ENCODE measurements around the gene ARHGEF28.

The ARHGEF28 gene

GRCh38 chr5:73654171-73654811 is 28.3 kb downstream of the ARHGEF28 start:
- TF ChIP-seq REST (IDR thresholded peaks at IDR 0.05; ENCODE audit: insufficient replicate concordance, low read depth) (no peak), SPI1 (IDR thresholded peaks at IDR 0.05; ENCODE audit: borderline replicate concordance, low read depth) (no peak), GABPA (IDR thresholded peaks at IDR 0.05; ENCODE audit: low read depth) (no peak), CTCF (IDR thresholded peaks at IDR 0.05; ENCODE audit: insufficient read depth, low read length) (no peak), POLR2AphosphoS5 (IDR thresholded peaks at IDR 0.05; ENCODE audit: low read depth) (no peak)
- no peaks in the 10 kb centered on the region for H3K27me3 ChIP-seq (ENCODE audit: insufficient read depth, poor library complexity, severe bottlenecking)
- H3K4me3 ChIP-seq (replicated peaks; ENCODE audit: insufficient read depth, low read length), result no peak overlapping the region
- no peak for DNase-seq (ENCODE audit: low read depth in 1 of 2, low spot score in 1 of 2)
- H3K27ac ChIP-seq (replicated peaks), result no peak overlapping the region

GRCh38 chr5:73654819-73655318 is 28.9 kb downstream of the ARHGEF28 start:
- H3K4me3 ChIP-seq (replicated peaks; ENCODE audit: insufficient read depth, low read length), result no peak overlapping the region
- no peak for DNase-seq (ENCODE audit: low read depth in 1 of 2, low spot score in 1 of 2)
- H3K27me3 ChIP-seq (ENCODE audit: insufficient read depth, poor library complexity, severe bottlenecking), result no peaks in the 10 kb centered on the region
- TF ChIP-seq CTCF (IDR thresholded peaks at IDR 0.05; ENCODE audit: insufficient read depth, low read length) (no peak), POLR2AphosphoS5 (IDR thresholded peaks at IDR 0.05; ENCODE audit: low read depth) (no peak), REST (IDR thresholded peaks at IDR 0.05; ENCODE audit: insufficient replicate concordance, low read depth) (no peak), GABPA (IDR thresholded peaks at IDR 0.05; ENCODE audit: low read depth) (no peak), SPI1 (IDR thresholded peaks at IDR 0.05; ENCODE audit: borderline replicate concordance, low read depth) (no peak)
- H3K27ac ChIP-seq (replicated peaks), result no peak overlapping the region

GRCh38 chr5:73655521-73656160 is 29.6 kb downstream of the ARHGEF28 start:
- TF ChIP-seq CTCF (IDR thresholded peaks at IDR 0.05; ENCODE audit: insufficient read depth, low read length), result no peak
- TF ChIP-seq REST (IDR thresholded peaks at IDR 0.05; ENCODE audit: insufficient replicate concordance, low read depth), result no peak
- no peak for TF ChIP-seq GABPA (IDR thresholded peaks at IDR 0.05; ENCODE audit: low read depth)
- no peak for TF ChIP-seq SPI1 (IDR thresholded peaks at IDR 0.05; ENCODE audit: borderline replicate concordance, low read depth)
- TF ChIP-seq POLR2AphosphoS5 (IDR thresholded peaks at IDR 0.05; ENCODE audit: low read depth), result no peak
- Histone ChIP-seq H3K4me3 (replicated peaks; ENCODE audit: insufficient read depth, low read length) (no peak overlapping the region), H3K27ac (replicated peaks) (no peak overlapping the region), H3K27me3 (ENCODE audit: insufficient read depth, poor library complexity, severe bottlenecking) (no peaks in the 10 kb centered on the region)
- DNase-seq (ENCODE audit: low read depth in 1 of 2, low spot score in 1 of 2), result no peak

All from HL-60 (cell line).